ENCODE results near the gene EPN2.

EPN2 gene

DNA sequence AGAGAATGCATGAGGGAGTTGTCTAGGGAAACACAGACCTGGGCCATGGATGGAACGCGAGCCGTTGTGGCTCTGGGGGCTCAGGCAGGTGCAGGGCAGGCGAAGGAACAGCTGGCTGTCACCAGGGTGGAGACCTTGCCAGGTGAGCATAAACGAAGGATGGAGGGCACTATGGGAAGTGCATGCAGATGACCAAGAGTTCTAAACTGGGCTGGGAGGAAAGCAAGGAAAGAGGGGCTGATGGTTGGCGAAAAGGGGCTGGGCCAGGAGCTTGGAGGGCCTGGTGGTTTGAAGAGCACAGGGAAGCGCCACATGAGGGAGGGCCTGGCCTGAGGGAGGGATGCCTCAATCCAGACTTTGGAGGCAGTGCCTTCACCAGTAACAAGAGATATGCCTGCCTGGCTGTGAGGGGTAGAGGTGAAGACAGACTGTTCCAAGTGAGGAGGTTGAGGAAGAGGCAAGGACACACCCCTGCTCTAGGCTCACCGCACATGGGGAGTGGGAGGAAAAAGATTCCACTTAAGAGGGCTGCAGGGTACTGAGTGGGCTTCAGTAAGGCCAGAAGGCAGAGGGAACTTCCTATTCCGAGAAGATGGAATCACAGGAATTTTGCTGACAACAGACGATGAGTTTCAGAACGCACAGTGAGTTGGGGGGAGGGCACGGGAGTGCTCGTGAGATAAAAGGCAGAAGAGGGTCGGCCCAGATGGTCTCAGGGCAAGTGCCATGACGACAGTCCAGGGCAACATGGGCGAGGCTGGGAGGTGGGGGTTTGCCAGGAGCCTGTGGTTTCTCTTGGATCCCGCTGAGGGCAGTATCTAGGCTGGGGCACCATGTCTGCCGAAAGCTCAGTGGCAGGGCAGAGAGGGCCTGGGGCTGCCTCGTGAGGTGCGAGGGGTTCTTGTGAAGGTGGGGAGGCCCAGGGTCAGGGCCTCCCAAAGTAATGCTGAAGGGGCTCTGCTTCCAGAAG is 104.8 kb downstream of the EPN2 start:
- TF ChIP-seq, protein P1, sequence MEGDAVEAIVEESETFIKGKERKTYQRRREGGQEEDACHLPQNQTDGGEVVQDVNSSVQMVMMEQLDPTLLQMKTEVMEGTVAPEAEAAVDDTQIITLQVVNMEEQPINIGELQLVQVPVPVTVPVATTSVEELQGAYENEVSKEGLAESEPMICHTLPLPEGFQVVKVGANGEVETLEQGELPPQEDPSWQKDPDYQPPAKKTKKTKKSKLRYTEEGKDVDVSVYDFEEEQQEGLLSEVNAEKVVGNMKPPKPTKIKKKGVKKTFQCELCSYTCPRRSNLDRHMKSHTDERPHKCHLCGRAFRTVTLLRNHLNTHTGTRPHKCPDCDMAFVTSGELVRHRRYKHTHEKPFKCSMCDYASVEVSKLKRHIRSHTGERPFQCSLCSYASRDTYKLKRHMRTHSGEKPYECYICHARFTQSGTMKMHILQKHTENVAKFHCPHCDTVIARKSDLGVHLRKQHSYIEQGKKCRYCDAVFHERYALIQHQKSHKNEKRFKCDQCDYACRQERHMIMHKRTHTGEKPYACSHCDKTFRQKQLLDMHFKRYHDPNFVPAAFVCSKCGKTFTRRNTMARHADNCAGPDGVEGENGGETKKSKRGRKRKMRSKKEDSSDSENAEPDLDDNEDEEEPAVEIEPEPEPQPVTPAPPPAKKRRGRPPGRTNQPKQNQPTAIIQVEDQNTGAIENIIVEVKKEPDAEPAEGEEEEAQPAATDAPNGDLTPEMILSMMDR (IDR thresholded peaks at IDR 0.05; ENCODE audit: borderline replicate concordance, insufficient read depth, low read depth, low read length): no peak
- H3K4me3 ChIP-seq (ENCODE audit: low read depth, low read length): no peak overlapping the region

DNA sequence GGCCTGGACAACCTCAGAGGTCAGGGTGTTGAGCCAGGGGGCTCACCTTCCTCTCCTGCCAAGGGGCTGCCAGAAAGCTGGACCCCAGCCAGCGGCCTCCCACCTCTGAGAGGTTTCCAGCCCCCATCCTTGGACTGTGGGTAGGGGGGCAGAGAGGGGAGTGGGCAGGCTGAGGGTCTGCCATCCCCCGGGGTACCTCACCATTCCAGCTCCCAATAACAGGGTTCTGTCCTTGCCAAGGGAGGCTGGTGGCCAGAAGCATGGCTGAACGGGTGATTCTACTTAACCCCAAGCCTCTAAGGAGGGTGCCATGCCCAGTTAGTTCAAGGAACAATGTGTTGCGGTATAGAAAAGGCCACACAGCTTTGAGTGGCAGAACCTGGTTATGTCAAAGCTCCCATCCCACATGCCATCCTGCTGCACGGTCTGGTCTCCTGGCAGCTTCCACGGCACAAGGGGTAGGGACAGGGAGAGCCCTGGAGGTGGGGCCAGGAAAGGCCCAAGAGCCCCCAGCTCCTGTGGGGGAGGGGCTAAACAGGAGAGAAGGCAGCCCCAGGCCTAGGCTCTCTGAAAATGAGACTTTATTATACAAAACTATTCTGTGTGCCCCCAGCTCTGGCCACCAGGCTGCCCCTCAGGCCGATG is 105.6 kb downstream of the EPN2 start:
- no peak overlapping the region for H3K4me3 ChIP-seq (ENCODE audit: low read depth, low read length)
- TF ChIP-seq, protein P1 (IDR thresholded peaks at IDR 0.05; ENCODE audit: borderline replicate concordance, insufficient read depth, low read depth, low read length): no peak

DNA sequence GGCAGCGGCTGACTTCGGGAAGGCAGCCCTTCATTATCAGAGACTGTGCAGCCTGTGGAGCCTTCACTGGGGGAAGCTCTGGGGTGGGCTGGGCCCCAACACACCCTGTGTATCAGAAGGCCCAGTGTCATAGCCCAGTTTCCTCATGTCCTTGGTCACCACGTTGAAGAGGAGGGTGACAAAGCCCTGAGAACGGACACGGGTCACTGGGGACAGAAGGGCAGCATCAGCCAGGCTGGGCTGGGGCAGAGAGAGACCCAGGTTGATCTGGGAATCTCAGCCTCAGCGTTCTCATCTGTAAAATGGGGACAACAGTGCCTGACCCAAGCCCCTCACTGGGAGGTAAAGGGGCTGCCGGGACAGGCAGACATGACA is 106.1 kb downstream of the EPN2 start:
- H3K4me3 ChIP-seq (ENCODE audit: low read depth, low read length): no peak overlapping the region
- TF ChIP-seq, protein P1 (IDR thresholded peaks at IDR 0.05; ENCODE audit: borderline replicate concordance, insufficient read depth, low read depth, low read length): no peak

DNA sequence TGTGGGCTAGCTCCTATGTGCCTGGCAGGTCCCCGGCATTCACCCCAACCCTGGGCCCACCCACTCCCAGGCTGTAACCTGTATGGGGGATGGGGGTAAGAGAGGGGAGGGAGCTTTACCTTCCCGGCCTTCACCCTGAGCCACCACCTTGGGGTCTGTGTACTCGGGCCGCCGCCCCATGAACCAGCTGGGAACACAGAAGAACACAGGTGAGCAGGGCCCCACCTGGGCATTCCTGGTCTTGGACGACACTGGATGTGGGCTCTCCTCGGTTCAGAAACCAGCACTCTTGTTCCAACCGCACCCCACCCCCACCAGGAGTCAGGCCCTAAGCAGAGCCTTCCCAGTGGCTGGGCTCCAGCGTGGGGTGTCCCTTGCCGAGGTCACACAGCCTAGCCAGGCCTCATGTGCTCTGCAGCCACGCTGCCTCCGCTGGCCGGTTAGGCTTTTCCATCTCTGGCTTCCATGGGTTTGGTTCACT is 106.5 kb downstream of the EPN2 start:
- TF ChIP-seq, protein P1 (IDR thresholded peaks at IDR 0.05; ENCODE audit: borderline replicate concordance, insufficient read depth, low read depth, low read length): no peak
- no peak overlapping the region for H3K4me3 ChIP-seq (ENCODE audit: low read depth, low read length)

DNA sequence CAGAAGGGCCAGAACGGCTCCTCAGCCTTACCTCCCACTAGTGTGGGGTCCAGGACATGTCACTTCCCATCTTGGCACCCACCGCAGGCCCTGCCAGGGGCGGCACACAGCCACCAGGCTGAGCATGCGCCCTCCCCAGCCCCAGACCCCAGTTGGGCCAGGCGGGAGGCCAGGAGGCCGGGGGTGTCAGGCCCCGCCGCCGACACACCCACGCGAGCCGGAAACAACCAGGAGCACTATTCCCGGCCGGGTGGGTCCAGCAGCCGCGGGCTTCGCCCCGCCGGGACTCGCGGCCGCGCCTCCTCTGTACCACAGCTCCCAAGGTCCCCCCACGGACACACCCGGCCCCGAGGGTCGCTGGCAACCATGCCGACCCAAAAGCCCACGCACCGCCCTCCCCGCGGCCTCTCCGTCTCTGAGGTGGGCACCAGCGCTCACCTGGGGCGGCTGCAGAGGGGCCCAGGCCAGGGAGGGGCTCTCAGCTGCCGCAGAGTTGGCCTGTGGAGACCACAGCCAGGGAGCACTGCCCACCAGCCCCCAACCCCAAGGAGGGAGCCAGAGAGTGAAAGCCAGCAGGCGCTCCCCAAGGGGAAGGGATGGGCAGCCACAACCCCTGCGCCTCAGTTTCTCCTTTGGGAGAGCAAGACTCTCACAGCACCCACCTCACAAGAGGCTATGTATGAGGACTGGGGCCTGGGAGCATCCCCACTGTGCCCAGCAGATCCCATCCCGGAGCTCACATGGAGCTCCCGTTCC is 107.3 kb downstream of the EPN2 start:
- TF ChIP-seq, protein P1 (IDR thresholded peaks at IDR 0.05; ENCODE audit: borderline replicate concordance, insufficient read depth, low read depth, low read length): no peak
- no peak overlapping the region for H3K4me3 ChIP-seq (ENCODE audit: low read depth, low read length)

DNA sequence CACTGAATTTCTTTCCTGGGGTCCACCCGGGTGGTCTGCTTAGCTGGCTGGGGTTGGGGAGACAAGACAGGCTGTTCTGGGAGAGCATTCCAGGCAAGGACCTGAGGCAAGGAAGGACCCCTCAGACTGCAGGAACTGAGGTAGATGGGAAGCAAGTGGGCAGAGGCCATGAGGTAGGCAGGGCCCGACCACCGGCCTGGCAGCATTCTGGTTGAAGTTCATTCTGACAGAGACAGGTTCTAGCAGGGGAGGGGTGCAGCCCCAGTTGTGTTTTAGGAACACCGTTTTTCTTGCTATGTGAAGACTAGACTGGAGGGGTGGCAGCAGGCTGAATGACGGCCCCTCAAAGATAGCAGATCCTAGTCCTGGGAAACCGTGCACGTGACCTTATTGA is 107.9 kb downstream of the EPN2 start:
- H3K4me3 ChIP-seq (ENCODE audit: low read depth, low read length): no peak overlapping the region

More for the DNA sequence above, 107.9 kb downstream of the EPN2 start:
- TF ChIP-seq, protein P1 (IDR thresholded peaks at IDR 0.05; ENCODE audit: borderline replicate concordance, insufficient read depth, low read depth, low read length): no peak
